ACC112 (cell line): ENCODE data around the gene TF.
A peak's percentile ranks its signal among the peaks of the same experiment; 100 is the strongest.

ENCODE experiments used
- H2AFZ ChIP-seq: fragments of 200-600 bp; sonication (generic); one replicate; pipeline ENCODE4 v1.6.0; 2017; ENCODE audit warnings: antibody characterized with exemption, low read length; ENCODE audit not compliant: unreplicated experiment
- H3K27ac ChIP-seq: fragments of 200-600 bp; sonication (generic); 2 replicates; pipeline ENCODE4 v1.5.1; 2014; ENCODE audit warnings: low read depth, mild to moderate bottlenecking, antibody characterized with exemption, low read length, moderate library complexity
- H3K27me3 ChIP-seq: fragments of 200-600 bp; sonication (generic); 2 replicates; pipeline ENCODE4 v1.6.1; 2014; ENCODE audit warnings: mild to moderate bottlenecking, antibody characterized with exemption, low read length, moderate library complexity, mixed read lengths; ENCODE audit not compliant: insufficient read depth
- H3K36me3 ChIP-seq: fragments of 200-600 bp; sonication (generic); 2 replicates; pipeline ENCODE4 v1.6.1; 2016; ENCODE audit warnings: mild to moderate bottlenecking, antibody characterized with exemption, low read length, moderate library complexity, mixed read lengths; ENCODE audit not compliant: insufficient read depth
- H3K4me1 ChIP-seq: fragments of 200-600 bp; sonication (generic); one replicate; pipeline ENCODE4 v1.6.1; 2016; ENCODE audit warnings: low read length, mixed read lengths; ENCODE audit not compliant: insufficient read depth, unreplicated experiment, control insufficient read depth
- H3K4me3 ChIP-seq: fragments of 200-600 bp; sonication (generic); 2 replicates; pipeline ENCODE4 v1.5.1; 2014; ENCODE audit warnings: mild to moderate bottlenecking, low read depth, low read length
- H3K79me2 ChIP-seq: fragments of 200-600 bp; sonication (generic); one replicate; pipeline ENCODE4 v1.6.0; 2016; ENCODE audit warnings: low read length; ENCODE audit not compliant: control insufficient read depth, unreplicated experiment, insufficient read depth

Gene TF

GRCh38 chr3:133782454-133782853 lies 36.3 kb downstream of the TF start:
- no peak overlapping the region for H3K4me3 ChIP-seq
- no peaks in the 10 kb centered on the region for H3K36me3 ChIP-seq
- H3K27ac ChIP-seq: no peak overlapping the region
- no peak overlapping the region for H2AFZ ChIP-seq
- H3K27me3 ChIP-seq: peaks cover 47% of the 10 kb centered on the region
- no peaks in the 10 kb centered on the region for H3K79me2 ChIP-seq
- no peaks in the 10 kb centered on the region for H3K4me1 ChIP-seq

GRCh38 chr3:133783762-133784161 lies 37.6 kb downstream of the TF start:
- no peak overlapping the region for H3K4me3 ChIP-seq
- H3K79me2 ChIP-seq: no peaks in the 10 kb centered on the region
- no peaks in the 10 kb centered on the region for H3K36me3 ChIP-seq
- no peak overlapping the region for H2AFZ ChIP-seq
- H3K27ac ChIP-seq: no peak overlapping the region
- peaks cover 47% of the 10 kb centered on the region for H3K27me3 ChIP-seq
- no peaks in the 10 kb centered on the region for H3K4me1 ChIP-seq

- Histone ChIP-seq H2AFZ (no peak overlapping the region), H3K4me1 (no peaks in the 10 kb centered on the region), H3K79me2 (no peaks in the 10 kb centered on the region), H3K27me3 (peaks cover 26% of the 10 kb centered on the region; the same call in 1 of the 2 replicates), H3K27ac (no peak overlapping the region), H3K4me3 (no peak overlapping the region), H3K36me3 (no peaks in the 10 kb centered on the region)
These were observed 41.8 kb downstream of the TF start for GRCh38 chr3:133788024-133788423.

- no peaks in the 10 kb centered on the region for H3K4me1 ChIP-seq
- H3K27me3 ChIP-seq: peaks cover 27% of the 10 kb centered on the region; the same call in 1 of the 2 replicates
- no peaks in the 10 kb centered on the region for H3K36me3 ChIP-seq
- H3K27ac ChIP-seq: no peak overlapping the region
- H3K79me2 ChIP-seq: no peaks in the 10 kb centered on the region
- no peak overlapping the region for H2AFZ ChIP-seq
- H3K4me3 ChIP-seq: no peak overlapping the region
These were observed 46.1 kb downstream of the TF start for GRCh38 chr3:133792171-133792763.

GRCh38 chr3:133797396-133798105 lies 51.4 kb downstream of the TF start:
- H3K27ac ChIP-seq: no peak overlapping the region
- H3K27me3 ChIP-seq: peaks cover 40% of the 10 kb centered on the region
- H3K4me3 ChIP-seq: no peak overlapping the region

GRCh38 chr3:133799794-133800585 lies 53.8 kb downstream of the TF start:
- H3K27ac ChIP-seq: no peak overlapping the region
- no peak overlapping the region for H3K4me3 ChIP-seq
- H3K4me1 ChIP-seq: no peaks in the 10 kb centered on the region
- H3K27me3 ChIP-seq: peaks cover 42% of the 10 kb centered on the region
- no peaks in the 10 kb centered on the region for H3K36me3 ChIP-seq
- no peak overlapping the region for H2AFZ ChIP-seq
- H3K79me2 ChIP-seq: no peaks in the 10 kb centered on the region

More at GRCh38 chr3:133797396-133798105, 51.4 kb downstream of the TF start:
- Histone ChIP-seq H2AFZ (no peak overlapping the region), H3K36me3 (no peaks in the 10 kb centered on the region), H3K79me2 (no peaks in the 10 kb centered on the region), H3K4me1 (no peaks in the 10 kb centered on the region)

- H3K4me1 ChIP-seq: peaks cover 12% of the 10 kb centered on the region
- peaks cover 30% of the 10 kb centered on the region for H3K27me3 ChIP-seq
- H3K36me3 ChIP-seq: peaks cover 12% of the 10 kb centered on the region
- no peak overlapping the region for H3K4me3 ChIP-seq
- H2AFZ ChIP-seq: no peak overlapping the region
- no peak overlapping the region for H3K27ac ChIP-seq
- H3K79me2 ChIP-seq: peaks cover 24% of the 10 kb centered on the region
These were observed 57.3 kb downstream of the TF start for GRCh38 chr3:133803469-133803868.

- H3K27me3 ChIP-seq: peaks cover 19% of the 10 kb centered on the region
- H3K36me3 ChIP-seq: peaks cover 13% of the 10 kb centered on the region
- peaks cover 24% of the 10 kb centered on the region for H3K79me2 ChIP-seq
- peaks cover 12% of the 10 kb centered on the region for H3K4me1 ChIP-seq
- H3K4me3 ChIP-seq: peak overlapping the region; percentile 84
- H3K27ac ChIP-seq: no peak overlapping the region
- peak overlapping the region; percentile 73 for H2AFZ ChIP-seq
These were observed 58.7 kb downstream of the TF start for GRCh38 chr3:133804896-133805295.

- Histone ChIP-seq H3K27me3 (peaks cover 16% of the 10 kb centered on the region), H2AFZ (peak overlapping the region; percentile 73), H3K4me1 (peaks cover 12% of the 10 kb centered on the region), H3K27ac (no peak overlapping the region), H3K4me3 (peak overlapping the region; percentile 84), H3K79me2 (peaks cover 27% of the 10 kb centered on the region), H3K36me3 (peaks cover 13% of the 10 kb centered on the region)
These were observed 59.1 kb downstream of the TF start for GRCh38 chr3:133805384-133805701.

- peaks cover 12% of the 10 kb centered on the region for H3K4me1 ChIP-seq
- H2AFZ ChIP-seq: peak within 1 kb of the TSS; percentile 73
- peak within 1 kb of the TSS; percentile 84 for H3K4me3 ChIP-seq
- H3K79me2 ChIP-seq: peaks cover 27% of the 10 kb centered on the region
- peak within 1 kb of the TSS; percentile 10; the same call in 1 of the 2 replicates for H3K27ac ChIP-seq
- H3K36me3 ChIP-seq: peaks cover 15% of the 10 kb centered on the region
- H3K27me3 ChIP-seq: peaks cover 11% of the 10 kb centered on the region
These were observed 59.7 kb downstream of the TF start, which contains the start of gene SRPRB for GRCh38 chr3:133805702-133806475. TSS of gene SRPRB (plus strand) at chr3:133805815. CDS start at chr3:133805849, 34 bp downstream.
